CD4-positive, alpha-beta memory T cell (primary cell): Measurements from ENCODE around the gene SPTY2D1. TPM values are rescaled to one million over a fixed set of nuclear protein-coding genes. Genes with fewer than 3 reads are reported as not detected.

Experiments
- CTCF ChIA-PET: fragments of 350-600 bp; sonication (Branson Sonifier 250); formaldehyde crosslinking; loops from one replicate; lab custom pipeline; 2021; ENCODE audit warnings: inconsistent platforms; ENCODE audit not compliant: partially characterized antibody; lab: Charles Lee
- POLR2A ChIA-PET: fragments of 350-600 bp; sonication (Branson Sonifier 250); formaldehyde crosslinking; loops from one replicate; lab custom pipeline; 2021; ENCODE audit not compliant: partially characterized antibody; lab: Charles Lee
- DNase-seq, 5 donors: peaks; one replicate each; pipeline versions ENCODE4 v3.0.0 to v3.0.0-alpha.2; 2020 to 2022; ENCODE audit warnings: mixed read lengths in 1 of 5
- H3K27ac ChIP-seq: one replicate; pipeline ENCODE4 v1.7.0; 2013; ENCODE audit warnings: low read depth, low read length
- H3K27me3 ChIP-seq: 2 replicates; pipeline ENCODE4 v1.7.0; 2013; ENCODE audit warnings: mild to moderate bottlenecking, low read length, moderate library complexity; ENCODE audit not compliant: insufficient read depth
- H3K36me3 ChIP-seq: 2 replicates; pipeline ENCODE4 v1.7.0; 2013; ENCODE audit warnings: mild to moderate bottlenecking, low read length, moderate library complexity; ENCODE audit not compliant: insufficient read depth
- H3K4me1 ChIP-seq: 2 replicates; pipeline ENCODE4 v1.7.0; 2013; ENCODE audit warnings: mild to moderate bottlenecking, low read length, moderate library complexity; ENCODE audit not compliant: insufficient read depth
- H3K4me3 ChIP-seq, 2 donors: one replicate each; pipeline ENCODE4 v1.7.0; 2013; ENCODE audit warnings: low read length in 2 of 2, mild to moderate bottlenecking in 1 of 2
- H3K9me3 ChIP-seq, 2 donors: one replicate each; pipeline ENCODE4 v1.7.0; 2013; ENCODE audit warnings: low read length in 2 of 2, control low read depth in 1 of 2; ENCODE audit not compliant: control insufficient read depth in 1 of 2
- H3K27ac Mint-ChIP-seq, 7 donors: one replicate each; pipeline ENCODE4 v1.8.0; 2020 to 2021; ENCODE audit warnings: mixed read lengths in 7 of 7, mild to moderate bottlenecking in 6 of 7, inconsistent platforms in 3 of 7, moderate library complexity in 3 of 7
- H3K27me3 Mint-ChIP-seq, 2 donors: one replicate each; pipeline ENCODE4 v1.8.0; 2020 to 2021; ENCODE audit warnings: mixed read lengths in 2 of 2
- H3K36me3 Mint-ChIP-seq, 2 donors: one replicate each; pipeline ENCODE4 v1.8.0; 2020 to 2021; ENCODE audit warnings: mixed read lengths in 2 of 2, inconsistent platforms in 1 of 2, mild to moderate bottlenecking in 1 of 2
- H3K4me1 Mint-ChIP-seq, 4 donors: one replicate each; pipeline ENCODE4 v1.8.0; 2020 to 2021; ENCODE audit warnings: mixed read lengths in 4 of 4, mild to moderate bottlenecking in 1 of 4
- H3K4me3 Mint-ChIP-seq, 8 donors: one replicate each; pipeline ENCODE4 v1.8.0; 2020 to 2021; ENCODE audit warnings: mixed read lengths in 8 of 8, mild to moderate bottlenecking in 7 of 8, moderate library complexity in 6 of 8, inconsistent platforms in 3 of 8
- H3K9me3 Mint-ChIP-seq, 8 donors: one replicate each; pipeline ENCODE4 v1.8.0; 2020 to 2021; ENCODE audit warnings: mixed read lengths in 8 of 8, mild to moderate bottlenecking in 5 of 8, inconsistent platforms in 3 of 8, moderate library complexity in 1 of 8
- intact Hi-C: fragments of 100-400 bp; cut with micrococcal nuclease; formaldehyde crosslinking; loops from one replicate; pipeline ENCODE4 v1.15.1; 2023
- polyA plus RNA-seq, 2 donors: library from polyadenylated mRNA; unstranded; fragments of 300-500 nt; fragmentation: Illumina TruSeq; gene quantifications; one replicate each; pipeline ENCODE4 v1.2.3, GENCODE V29; 2021
- total RNA-seq, 2 experiments: library from RNA; stranded (reverse); gene quantifications; one replicate each; pipeline ENCODE4 v1.2.3, GENCODE V29; 2021

Gene SPTY2D1
- total and polyA plus RNA-seq, 4 experiments from 2014 or later, result 5.1 to 25.2 (median 17.8) TPM

- ChIA-PET POLR2A (interaction anchor here (2.6 kb wide), 1 partner anchor 9 kb away, joined by 13 read pairs; the partner anchor contains the start of gene SPTY2D1), CTCF (interaction anchor here (1.4 kb wide), 1 partner anchor 100 kb away, joined by 4 read pairs; no protein-coding TSS in a partner anchor)
- H3K4me1 Mint-ChIP-seq, result peaks cover 34 to 76% (median 52%) of the 10 kb centered on the region in 4 donors
- peak overlapping the region in 2 of 7 donors; percentile 47 to 52 for H3K27ac Mint-ChIP-seq
- no peaks in the 10 kb centered on the region for H3K36me3 ChIP-seq
- H3K9me3 ChIP-seq, result no peaks in the 10 kb centered on the region
- no peak overlapping the region for H3K4me3 Mint-ChIP-seq
- H3K27me3 ChIP-seq, result no peaks in the 10 kb centered on the region
- intact Hi-C loops, result no loop called here
- peaks cover 0 to 4% (median under 1%) of the 10 kb centered on the region in 8 donors for H3K9me3 Mint-ChIP-seq
- H3K4me3 ChIP-seq, result no peak overlapping the region
- H3K36me3 Mint-ChIP-seq, result peaks cover 17 to 23% of the 10 kb centered on the region in 2 donors
- no peaks in the 10 kb centered on the region for H3K27me3 Mint-ChIP-seq
- no peak for DNase-seq
- peaks cover 43% of the 10 kb centered on the region for H3K4me1 ChIP-seq
- H3K27ac ChIP-seq, result no peak overlapping the region
These were observed 10.0 kb downstream of the SPTY2D1 start for GRCh38 chr11:18624161-18624560.

GRCh38 chr11:18623707-18624106 lies 10.4 kb downstream of the SPTY2D1 start:
- Mint-ChIP-seq H3K27me3 (no peaks in the 10 kb centered on the region), H3K4me3 (no peak overlapping the region), H3K4me1 (peaks cover 35 to 77% (median 53%) of the 10 kb centered on the region in 4 donors), H3K36me3 (peaks cover 13 to 23% of the 10 kb centered on the region in 2 donors), H3K9me3 (peaks cover 0 to 4% (median under 1%) of the 10 kb centered on the region in 8 donors), H3K27ac (peak overlapping the region in 1 of 7 donors; percentile 47)
- H3K4me1 ChIP-seq, result peaks cover 44% of the 10 kb centered on the region
- no peaks in the 10 kb centered on the region for H3K9me3 ChIP-seq
- intact Hi-C loops, result no loop called here
- no peak overlapping the region for H3K27ac ChIP-seq
- ChIA-PET POLR2A (interaction anchor here (2.6 kb wide), 1 partner anchor 10 kb away, joined by 13 read pairs; the partner anchor contains the start of gene SPTY2D1), CTCF (interaction anchor here (1.4 kb wide), 1 partner anchor 100 kb away, joined by 4 read pairs; no protein-coding TSS in a partner anchor)
- DNase-seq, result no peak
- no peak overlapping the region for H3K4me3 ChIP-seq
- no peaks in the 10 kb centered on the region for H3K36me3 ChIP-seq
- H3K27me3 ChIP-seq, result no peaks in the 10 kb centered on the region

DNA sequence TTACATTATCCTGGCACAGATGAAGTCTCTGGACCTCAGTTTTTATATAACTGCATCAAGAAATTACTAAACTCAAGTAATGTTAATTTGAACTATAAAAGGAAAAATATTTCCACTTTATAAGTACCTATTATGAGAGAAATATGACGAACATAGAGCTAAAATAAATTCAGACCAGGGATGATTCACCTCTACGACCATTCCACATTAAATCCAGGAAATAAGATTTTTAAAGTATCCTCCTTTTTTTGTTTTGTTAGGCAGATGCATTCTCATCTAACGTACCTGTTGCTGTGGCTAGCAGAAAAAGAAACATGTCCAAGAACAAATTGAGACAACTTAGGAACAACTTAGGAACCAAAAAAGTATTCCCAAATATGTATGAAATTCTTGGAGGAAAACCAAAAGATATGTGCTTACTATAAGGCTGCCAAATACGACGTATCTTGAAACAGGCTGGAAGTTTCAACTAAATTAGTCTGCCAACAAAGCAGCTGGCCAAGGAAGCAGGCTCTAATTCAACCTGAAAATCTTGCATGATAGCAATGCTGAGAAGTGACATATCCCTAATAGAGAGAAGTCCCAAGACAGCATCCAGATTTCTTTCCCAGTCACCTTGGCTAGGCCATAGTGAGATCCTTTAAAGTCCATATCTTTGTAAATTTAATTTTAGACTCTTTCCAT lies 15.7 kb downstream of the SPTY2D1 start:
- intact Hi-C loops, result loop anchor here (1.0 to 5.0 kb wide), 3 partner anchors 16 to 104 kb away; partner anchors contain the start of gene SPTY2D1
- H3K4me3 Mint-ChIP-seq, result peak overlapping the region; percentile 58 to 87 (median 78)
- no peak for DNase-seq
- no peaks in the 10 kb centered on the region for H3K27me3 Mint-ChIP-seq
- peaks cover 25 to 28% of the 10 kb centered on the region in 2 donors for H3K36me3 Mint-ChIP-seq
- H3K27ac Mint-ChIP-seq, result peak overlapping the region; percentile 1 to 92 (median 84)
- Histone ChIP-seq H3K27ac (peak overlapping the region; percentile 39), H3K4me1 (peaks cover 63% of the 10 kb centered on the region), H3K27me3 (no peaks in the 10 kb centered on the region), H3K4me3 (peak overlapping the region; percentile 13 to 21), H3K9me3 (no peaks in the 10 kb centered on the region), H3K36me3 (peaks cover 23% of the 10 kb centered on the region)
- peaks cover 0 to 2% (median 0%) of the 10 kb centered on the region in 8 donors for H3K9me3 Mint-ChIP-seq
- ChIA-PET CTCF (interaction anchor here (0.9 to 4.8 kb wide), 7 partner anchors 10 to 114 kb away, joined by 3 to 32 read pairs (median 4); partner anchors contain the start of gene SPTY2D1), POLR2A (interaction anchor here (0.6 to 5.0 kb wide), 10 partner anchors 12 to 374 kb away, joined by 3 to 46 read pairs (median 6); partner anchors contain the start of genes SPTY2D1, TMEM86A, TSG101 and UEVLD)
- H3K4me1 Mint-ChIP-seq, result peaks cover 40 to 82% (median 58%) of the 10 kb centered on the region in 4 donors

DNA sequence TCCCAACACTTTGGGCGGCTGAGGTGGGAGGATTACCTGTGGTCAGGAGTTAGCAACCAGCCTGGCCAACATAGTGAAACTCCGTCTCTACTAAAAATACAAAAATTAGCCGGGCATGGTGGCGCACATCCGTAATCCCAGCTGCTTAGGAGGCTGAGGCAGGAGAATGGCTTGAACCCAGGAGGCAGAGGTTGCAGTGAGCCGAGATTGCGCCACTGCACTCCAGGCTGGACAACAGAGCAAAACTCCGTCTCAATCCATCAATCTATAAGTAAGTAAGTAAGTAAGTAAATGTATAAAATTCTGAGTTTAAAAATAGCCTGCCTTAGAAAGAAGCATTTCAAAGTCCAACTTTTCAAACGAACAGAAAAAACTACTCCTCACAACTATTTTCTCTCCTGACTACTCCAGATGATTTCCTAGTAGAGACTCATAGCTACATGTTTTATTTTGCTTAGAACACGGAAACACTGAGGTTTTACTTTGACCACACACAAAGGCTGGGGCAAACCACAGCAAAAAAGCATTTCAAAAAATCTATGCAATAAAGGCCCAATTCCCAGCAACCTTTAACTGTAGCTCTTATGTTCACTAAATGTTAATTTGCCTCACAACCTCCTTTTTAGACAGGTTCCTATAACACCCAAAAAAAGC lies 16.3 kb downstream of the SPTY2D1 start:
- Histone ChIP-seq H3K4me1 (peaks cover 63% of the 10 kb centered on the region), H3K4me3 (peak overlapping the region; percentile 13 to 21), H3K9me3 (no peaks in the 10 kb centered on the region), H3K27me3 (no peaks in the 10 kb centered on the region), H3K27ac (peak overlapping the region; percentile 39), H3K36me3 (peaks cover 25% of the 10 kb centered on the region)
- Mint-ChIP-seq H3K36me3 (peaks cover 27 to 34% of the 10 kb centered on the region in 2 donors), H3K9me3 (peaks cover 0 to 2% (median 0%) of the 10 kb centered on the region in 8 donors), H3K4me1 (peaks cover 40 to 80% (median 56%) of the 10 kb centered on the region in 4 donors), H3K27me3 (no peaks in the 10 kb centered on the region), H3K4me3 (peak overlapping the region; percentile 58 to 87 (median 78)), H3K27ac (peak overlapping the region; percentile 43 to 92 (median 77))
- POLR2A ChIA-PET, result interaction anchor here (0.6 to 5.0 kb wide), 11 partner anchors 12 to 374 kb away, joined by 3 to 46 read pairs (median 6); partner anchors contain the start of genes SPTY2D1, TMEM86A, TSG101 and UEVLD
- intact Hi-C loops, result loop anchor here (1.0 to 5.0 kb wide), 3 partner anchors 16 to 104 kb away; partner anchors contain the start of gene SPTY2D1
- CTCF ChIA-PET, result interaction anchor here (0.7 to 4.8 kb wide), 7 partner anchors 11 to 105 kb away, joined by 3 to 32 read pairs (median 4); partner anchors contain the start of gene SPTY2D1
- DNase-seq, result peak; percentile 61 to 75 (median 69)

GRCh38 chr11:18615628-18616392 lies 18.3 kb downstream of the SPTY2D1 start:
- H3K27ac Mint-ChIP-seq, result peak overlapping the region in 4 of 7 donors; percentile 63 to 90 (median 70)
- DNase-seq, result no peak
- ChIA-PET CTCF (interaction anchor here (1.0 to 1.6 kb wide), 4 partner anchors 15 to 112 kb away, joined by 3 to 5 read pairs (median 4); no protein-coding TSS in a partner anchor), POLR2A (interaction anchor here (2.1 kb wide), 1 partner anchor 18 kb away, joined by 11 read pairs; the partner anchor contains the start of gene SPTY2D1)
- no peaks in the 10 kb centered on the region for H3K9me3 Mint-ChIP-seq
- peaks cover 31 to 61% (median 42%) of the 10 kb centered on the region in 4 donors for H3K4me1 Mint-ChIP-seq
- Histone ChIP-seq H3K4me1 (peaks cover 48% of the 10 kb centered on the region), H3K4me3 (no peak overlapping the region), H3K27me3 (no peaks in the 10 kb centered on the region), H3K36me3 (peaks cover 32% of the 10 kb centered on the region), H3K9me3 (no peaks in the 10 kb centered on the region), H3K27ac (no peak overlapping the region)
- H3K36me3 Mint-ChIP-seq, result peaks cover 35 to 45% of the 10 kb centered on the region in 2 donors
- intact Hi-C loops, result loop anchor here (5.0 kb wide), 1 partner anchor 106 kb away; no protein-coding TSS in a partner anchor
- peak overlapping the region in 5 of 8 donors; percentile 1 to 43 (median 15) for H3K4me3 Mint-ChIP-seq
- no peaks in the 10 kb centered on the region for H3K27me3 Mint-ChIP-seq

DNA sequence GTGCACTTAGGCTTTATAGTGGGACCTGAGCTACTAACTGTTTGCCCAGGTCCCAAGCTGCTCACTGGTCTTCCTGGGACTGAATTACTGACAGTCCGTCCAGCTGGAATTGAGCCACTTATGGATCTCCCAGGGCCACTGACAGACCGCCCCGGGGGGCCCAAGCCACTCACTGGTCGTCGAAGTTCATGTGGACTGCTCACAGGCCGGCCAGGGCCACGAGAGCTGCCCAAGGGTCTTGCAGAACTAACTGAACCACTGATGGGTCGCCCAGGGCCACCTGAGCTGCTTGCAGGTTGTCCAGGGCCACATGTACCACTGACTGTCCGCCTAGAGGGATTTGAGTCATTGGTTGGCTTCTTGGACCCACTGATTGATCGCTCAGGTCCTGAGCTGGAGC lies 19.5 kb downstream of the SPTY2D1 start:
- Histone ChIP-seq H3K4me1 (peaks cover 41% of the 10 kb centered on the region), H3K4me3 (no peak overlapping the region), H3K36me3 (peaks cover 35% of the 10 kb centered on the region), H3K9me3 (no peaks in the 10 kb centered on the region), H3K27me3 (no peaks in the 10 kb centered on the region), H3K27ac (no peak overlapping the region)
- Mint-ChIP-seq H3K9me3 (no peaks in the 10 kb centered on the region), H3K27ac (no peak overlapping the region), H3K36me3 (peaks cover 43 to 53% of the 10 kb centered on the region in 2 donors), H3K4me3 (no peak overlapping the region), H3K27me3 (no peaks in the 10 kb centered on the region), H3K4me1 (peaks cover 27 to 55% (median 38%) of the 10 kb centered on the region in 4 donors)
- POLR2A ChIA-PET, result interaction anchor here (1.7 kb wide), 1 partner anchor 19 kb away, joined by 7 read pairs; the partner anchor contains the start of gene SPTY2D1
- CTCF ChIA-PET, result interaction anchor here (0.9 to 1.6 kb wide), 3 partner anchors 18 to 107 kb away, joined by 3 to 4 read pairs (median 3); no protein-coding TSS in a partner anchor
- no peak for DNase-seq
- intact Hi-C loops, result loop anchor here (5.0 kb wide), 1 partner anchor 108 kb away; no protein-coding TSS in a partner anchor
